Tibial nerve (tissue), 4 donors: ENCODE data around the gene PTBP3. TPM values are rescaled to one million over a fixed set of nuclear protein-coding genes. Genes with fewer than 3 reads are reported as not detected.

ENCODE experiments used
- DNase-seq, 2 donors: peaks; one replicate each; pipeline ENCODE4 v3.0.0-alpha.2; 2019; ENCODE audit warnings: low spot score in 2 of 2
- H3K27ac ChIP-seq, 4 donors: fragments of 200-600 bp; sonication (generic) in 3 of 4; one replicate each; pipeline ENCODE4 v1.5.1; 2017 to 2019; ENCODE audit warnings: mild to moderate bottlenecking in 1 of 4
- H3K27me3 ChIP-seq, 2 donors: fragments of 200-600 bp; sonication (generic) in 1 of 2; one replicate each; pipeline versions ENCODE4 v1.5.1 to v1.6.0; 2017 to 2019
- H3K36me3 ChIP-seq, 3 donors: fragments of 200-600 bp; sonication (generic); one replicate each; pipeline ENCODE4 v1.5.1; 2018 to 2019
- H3K4me1 ChIP-seq, 4 donors: fragments of 200-600 bp; sonication (generic) in 3 of 4; one replicate each; pipeline ENCODE4 v1.5.1; 2017 to 2019
- H3K4me3 ChIP-seq, 4 donors: fragments of 200-600 bp; sonication (generic) in 3 of 4; one replicate each; pipeline ENCODE4 v1.5.1; 2017 to 2019; ENCODE audit warnings: mild to moderate bottlenecking in 1 of 4, moderate library complexity in 1 of 4
- H3K9me3 ChIP-seq, 4 donors: fragments of 200-600 bp; sonication (generic) in 3 of 4; one replicate each; pipeline ENCODE4 v1.5.1; 2017 to 2019
- EP300 ChIP-seq, 2 donors: sonication (generic); formaldehyde crosslinking; IDR thresholded peaks; one replicate each; pipeline ENCODE4 v1.6.1; 2017; ENCODE audit warnings: antibody characterized with exemption in 2 of 2, mild to moderate bottlenecking in 1 of 2
- POLR2A ChIP-seq, 2 donors: fragments of 450-650 bp; IDR thresholded peaks; one replicate each; pipeline ENCODE4 v1.6.1; 2017; ENCODE audit warnings: antibody characterized with exemption in 2 of 2, mild to moderate bottlenecking in 2 of 2, moderate library complexity in 2 of 2
- WGBS, 2 donors: methylation state at CpG; one replicate each; pipeline ENCODE4 v1.1.5; 2018; 5-methylcytosine and 5-hydroxymethylcytosine counted together
- total RNA-seq, 4 donors: library from RNA; depleted of rRNA; stranded (reverse); fragments of >200 nt; gene quantifications; one replicate each; pipeline ENCODE4 v1.1.0, GENCODE V29; 2016
- TF ChIP-seq, protein P1 (sequence below), 5 experiments: fragments of 200-600 bp in 3 of 5; fragments of 450-650 bp in 2 of 5; sonication (generic) in 3 of 5; IDR thresholded peaks; one replicate each; pipeline ENCODE4 v1.5.1; 2016 to 2019; ENCODE audit warnings: antibody characterized with exemption in 5 of 5, mild to moderate bottlenecking in 3 of 5, moderate library complexity in 2 of 5

Gene PTBP3
- total RNA-seq, 4 donors from 2014 or later: 25.9 to 46.5 (median 31.8) TPM

- no peaks in the 10 kb centered on the region for H3K27me3 ChIP-seq
- DNase-seq: no peak
- no peak overlapping the region for H3K4me3 ChIP-seq
- H3K4me1 ChIP-seq: no peaks in the 10 kb centered on the region
- no peaks in the 10 kb centered on the region for H3K9me3 ChIP-seq
- peaks cover 0 to 72% (median 0%) of the 10 kb centered on the region in 3 donors for H3K36me3 ChIP-seq
- WGBS, 2 donors: 86 to 92% methylated on average over 3 of the region's 3 CpGs
- TF ChIP-seq, protein P1, sequence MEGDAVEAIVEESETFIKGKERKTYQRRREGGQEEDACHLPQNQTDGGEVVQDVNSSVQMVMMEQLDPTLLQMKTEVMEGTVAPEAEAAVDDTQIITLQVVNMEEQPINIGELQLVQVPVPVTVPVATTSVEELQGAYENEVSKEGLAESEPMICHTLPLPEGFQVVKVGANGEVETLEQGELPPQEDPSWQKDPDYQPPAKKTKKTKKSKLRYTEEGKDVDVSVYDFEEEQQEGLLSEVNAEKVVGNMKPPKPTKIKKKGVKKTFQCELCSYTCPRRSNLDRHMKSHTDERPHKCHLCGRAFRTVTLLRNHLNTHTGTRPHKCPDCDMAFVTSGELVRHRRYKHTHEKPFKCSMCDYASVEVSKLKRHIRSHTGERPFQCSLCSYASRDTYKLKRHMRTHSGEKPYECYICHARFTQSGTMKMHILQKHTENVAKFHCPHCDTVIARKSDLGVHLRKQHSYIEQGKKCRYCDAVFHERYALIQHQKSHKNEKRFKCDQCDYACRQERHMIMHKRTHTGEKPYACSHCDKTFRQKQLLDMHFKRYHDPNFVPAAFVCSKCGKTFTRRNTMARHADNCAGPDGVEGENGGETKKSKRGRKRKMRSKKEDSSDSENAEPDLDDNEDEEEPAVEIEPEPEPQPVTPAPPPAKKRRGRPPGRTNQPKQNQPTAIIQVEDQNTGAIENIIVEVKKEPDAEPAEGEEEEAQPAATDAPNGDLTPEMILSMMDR (IDR thresholded peaks at IDR 0.05): no peak
- TF ChIP-seq EP300 (IDR thresholded peaks at IDR 0.05) (no peak), POLR2A (IDR thresholded peaks at IDR 0.05) (no peak)
- H3K27ac ChIP-seq: no peak overlapping the region
Measured at GRCh38 chr9:112226091-112226490, 107.3 kb downstream of the PTBP3 start.

DNA sequence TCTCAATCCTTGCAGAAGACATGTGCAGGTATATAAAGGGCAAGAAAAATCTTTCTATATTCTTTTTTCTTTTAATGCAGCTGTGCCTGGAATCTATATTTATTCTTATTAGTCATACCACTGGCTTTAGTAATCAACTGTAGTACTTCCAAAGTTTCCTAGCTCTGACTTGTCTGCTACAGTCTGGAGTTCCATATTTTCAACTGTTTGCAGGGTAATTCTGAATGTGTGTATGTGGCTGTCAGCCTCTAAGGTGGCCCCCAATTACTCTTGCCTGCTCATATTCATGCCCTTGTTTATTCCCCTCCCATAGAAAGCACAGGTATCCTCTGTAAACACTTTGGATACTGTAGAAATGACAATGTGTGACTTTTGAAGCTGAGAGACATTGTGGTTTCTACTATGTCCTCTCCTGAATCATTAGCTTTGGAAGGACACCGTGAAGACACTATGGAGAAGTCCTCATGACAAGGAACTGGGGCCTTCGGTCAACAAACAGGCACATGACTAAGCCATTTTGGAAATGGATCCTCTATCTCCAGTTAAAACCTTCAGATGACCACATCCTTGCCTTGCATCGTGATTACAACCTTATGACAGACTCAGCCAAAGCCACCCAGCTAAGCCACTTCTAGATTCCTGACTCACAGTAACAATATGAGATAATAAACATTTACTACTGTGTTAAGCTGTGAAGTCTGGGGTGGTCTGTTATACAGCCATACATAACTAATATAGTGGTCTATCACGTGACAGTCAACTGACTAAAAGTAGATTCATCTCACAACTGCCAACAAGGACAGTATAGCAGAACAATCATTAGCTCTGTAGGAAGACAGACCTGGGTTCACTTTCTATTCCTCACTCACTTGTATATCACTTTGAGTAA, 108.8 kb downstream of the PTBP3 start:
- H3K27ac ChIP-seq: no peak overlapping the region
- TF ChIP-seq, protein P1 (IDR thresholded peaks at IDR 0.05): no peak
- TF ChIP-seq EP300 (IDR thresholded peaks at IDR 0.05) (no peak), POLR2A (IDR thresholded peaks at IDR 0.05) (no peak)
- no peak overlapping the region for H3K4me3 ChIP-seq
- H3K27me3 ChIP-seq: no peaks in the 10 kb centered on the region
- DNase-seq: no peak
- no peaks in the 10 kb centered on the region for H3K4me1 ChIP-seq
- no peaks in the 10 kb centered on the region for H3K9me3 ChIP-seq
- 91 to 97% methylated on average over 4 of the region's 4 CpGs for WGBS, 2 donors
- H3K36me3 ChIP-seq: peaks cover 0 to 68% (median 0%) of the 10 kb centered on the region in 3 donors

- Histone ChIP-seq H3K27ac (no peak overlapping the region), H3K9me3 (no peaks in the 10 kb centered on the region), H3K27me3 (no peaks in the 10 kb centered on the region), H3K4me3 (no peak overlapping the region), H3K4me1 (no peaks in the 10 kb centered on the region), H3K36me3 (peaks cover 0 to 52% (median 0%) of the 10 kb centered on the region in 3 donors)
- TF ChIP-seq, protein P1 (IDR thresholded peaks at IDR 0.05): no peak
- no peak for TF ChIP-seq EP300 (IDR thresholded peaks at IDR 0.05)
- TF ChIP-seq POLR2A (IDR thresholded peaks at IDR 0.05): no peak
- DNase-seq: no peak
- WGBS, 2 donors: 42 to 60% methylated on average over 3 of the region's 3 CpGs
Measured at GRCh38 chr9:112218908-112219307, 114.5 kb downstream of the PTBP3 start.

DNA sequence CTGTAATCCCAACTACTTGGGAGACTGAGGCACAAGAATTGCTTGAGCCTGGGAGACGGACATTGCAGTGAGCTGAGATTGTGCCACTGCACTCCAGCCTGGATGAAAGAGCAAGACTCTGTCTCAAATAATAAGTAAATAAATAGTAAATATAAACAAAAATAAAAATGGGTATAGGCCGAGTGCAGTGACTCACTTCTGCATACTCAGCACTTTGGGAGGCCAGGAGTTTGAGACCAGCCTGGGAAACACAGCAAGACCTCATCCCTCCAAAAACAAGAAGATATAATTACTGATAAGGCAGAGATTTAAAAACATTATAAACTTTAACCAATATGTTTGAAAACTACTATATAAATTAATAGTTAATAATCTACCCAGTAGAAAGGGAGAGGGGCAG, 120.5 kb downstream of the PTBP3 start:
- no peaks in the 10 kb centered on the region for H3K4me1 ChIP-seq
- H3K27me3 ChIP-seq: no peaks in the 10 kb centered on the region
- peaks cover 0 to 92% (median 5%) of the 10 kb centered on the region in 3 donors for H3K36me3 ChIP-seq
- H3K9me3 ChIP-seq: peaks cover 0 to 11% (median under 1%) of the 10 kb centered on the region in 4 donors
- DNase-seq: no peak
- no peak for TF ChIP-seq EP300 (IDR thresholded peaks at IDR 0.05)
- TF ChIP-seq, protein P1 (IDR thresholded peaks at IDR 0.05): no peak
- TF ChIP-seq POLR2A (IDR thresholded peaks at IDR 0.05): no peak
- WGBS, 2 donors: 90% methylated on average over 2 of the region's 2 CpGs
- H3K4me3 ChIP-seq: no peak overlapping the region
- H3K27ac ChIP-seq: no peak overlapping the region

- H3K9me3 ChIP-seq: peaks cover 0 to 45% (median 7%) of the 10 kb centered on the region in 4 donors
- 92 to 97% methylated on average over 1 of the region's 1 CpG for WGBS, 2 donors
- no peak for DNase-seq
- peaks cover 0 to 77% (median 10%) of the 10 kb centered on the region in 3 donors for H3K36me3 ChIP-seq
- no peaks in the 10 kb centered on the region for H3K27me3 ChIP-seq
- H3K27ac ChIP-seq: no peak overlapping the region
- TF ChIP-seq, protein P1 (IDR thresholded peaks at IDR 0.05): no peak
- TF ChIP-seq POLR2A (IDR thresholded peaks at IDR 0.05) (no peak), EP300 (IDR thresholded peaks at IDR 0.05) (no peak)
- no peaks in the 10 kb centered on the region for H3K4me1 ChIP-seq
- no peak overlapping the region for H3K4me3 ChIP-seq
Measured at GRCh38 chr9:112207451-112207850, 126.0 kb downstream of the PTBP3 start.
